ENCODE data around the gene SULT1C2. TPM values are rescaled to one million over a fixed set of nuclear protein-coding genes. Genes with fewer than 3 reads are reported as not detected.

Gene SULT1C2
- total RNA-seq, 1 experiment from 2014 or later, result 3.9 TPM

DNA sequence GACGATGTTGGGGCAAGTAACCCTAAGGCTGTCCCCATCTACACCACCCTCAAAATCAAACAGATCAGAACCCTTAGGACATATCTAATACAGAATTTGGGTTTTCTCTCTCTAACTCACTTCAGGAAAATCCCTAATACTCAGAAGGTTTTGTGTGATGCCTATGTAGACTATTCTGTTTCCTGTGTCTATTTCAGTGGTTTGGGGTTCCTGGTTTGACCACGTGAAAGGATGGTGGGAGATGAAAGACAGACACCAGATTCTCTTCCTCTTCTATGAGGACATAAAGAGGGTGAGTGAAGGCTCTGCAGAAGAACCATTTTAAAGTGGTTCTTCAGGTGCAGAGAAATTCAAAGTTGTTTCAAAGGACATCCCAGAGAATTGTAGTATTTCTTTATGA, 16.3 kb downstream of the SULT1C2 start:
- Histone ChIP-seq H3K9me3 (ENCODE audit: control insufficient read depth in 1 of 2, insufficient read depth in 1 of 2, low read depth in 1 of 2, low read length in 2 of 2) (no peaks in the 10 kb centered on the region), H4K20me1 (ENCODE audit: insufficient read depth) (no peaks in the 10 kb centered on the region), H3K4me3 (replicated peaks in 1 of 2; ENCODE audit: low read depth in 1 of 2, low read length in 2 of 2) (no peak overlapping the region), H3K4me2 (ENCODE audit: low read length) (no peak overlapping the region), H3K9me2 (ENCODE audit: insufficient read depth) (no peaks in the 10 kb centered on the region), H3K4me1 (ENCODE audit: control insufficient read depth in 1 of 2, insufficient read depth in 2 of 2, low read length in 2 of 2) (no peaks in the 10 kb centered on the region), H3K79me2 (ENCODE audit: insufficient read depth, low read length) (no peaks in the 10 kb centered on the region), H3K27me3 (ENCODE audit: insufficient read depth, low read length) (no peaks in the 10 kb centered on the region), H2AFZ (ENCODE audit: low read depth, low read length, poor library complexity, severe bottlenecking) (no peak overlapping the region), H3K36me3 (ENCODE audit: control insufficient read depth in 1 of 2, insufficient read depth in 2 of 2, low read length in 2 of 2) (no peaks in the 10 kb centered on the region), H3K9ac (ENCODE audit: low read length) (no peak overlapping the region), H3K27ac (ENCODE audit: low read depth, low read length) (no peak overlapping the region)
- BruUV-seq (replicated peaks), result no TSS peak
- intact Hi-C loops (cut with micrococcal nuclease), result no loop called here
- TF ChIP-seq TCF7L2 (IDR thresholded peaks at IDR 0.05; ENCODE audit: borderline replicate concordance, extremely low read depth, insufficient read depth, insufficient read length), result no peak
- TF ChIP-seq, protein P1, sequence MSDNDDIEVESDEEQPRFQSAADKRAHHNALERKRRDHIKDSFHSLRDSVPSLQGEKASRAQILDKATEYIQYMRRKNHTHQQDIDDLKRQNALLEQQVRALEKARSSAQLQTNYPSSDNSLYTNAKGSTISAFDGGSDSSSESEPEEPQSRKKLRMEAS (IDR thresholded peaks at IDR 0.05), result no peak
- no peak for TF ChIP-seq FOSL1 (IDR thresholded peaks at IDR 0.05; ENCODE audit: low read depth)
- TF ChIP-seq, protein P2, sequence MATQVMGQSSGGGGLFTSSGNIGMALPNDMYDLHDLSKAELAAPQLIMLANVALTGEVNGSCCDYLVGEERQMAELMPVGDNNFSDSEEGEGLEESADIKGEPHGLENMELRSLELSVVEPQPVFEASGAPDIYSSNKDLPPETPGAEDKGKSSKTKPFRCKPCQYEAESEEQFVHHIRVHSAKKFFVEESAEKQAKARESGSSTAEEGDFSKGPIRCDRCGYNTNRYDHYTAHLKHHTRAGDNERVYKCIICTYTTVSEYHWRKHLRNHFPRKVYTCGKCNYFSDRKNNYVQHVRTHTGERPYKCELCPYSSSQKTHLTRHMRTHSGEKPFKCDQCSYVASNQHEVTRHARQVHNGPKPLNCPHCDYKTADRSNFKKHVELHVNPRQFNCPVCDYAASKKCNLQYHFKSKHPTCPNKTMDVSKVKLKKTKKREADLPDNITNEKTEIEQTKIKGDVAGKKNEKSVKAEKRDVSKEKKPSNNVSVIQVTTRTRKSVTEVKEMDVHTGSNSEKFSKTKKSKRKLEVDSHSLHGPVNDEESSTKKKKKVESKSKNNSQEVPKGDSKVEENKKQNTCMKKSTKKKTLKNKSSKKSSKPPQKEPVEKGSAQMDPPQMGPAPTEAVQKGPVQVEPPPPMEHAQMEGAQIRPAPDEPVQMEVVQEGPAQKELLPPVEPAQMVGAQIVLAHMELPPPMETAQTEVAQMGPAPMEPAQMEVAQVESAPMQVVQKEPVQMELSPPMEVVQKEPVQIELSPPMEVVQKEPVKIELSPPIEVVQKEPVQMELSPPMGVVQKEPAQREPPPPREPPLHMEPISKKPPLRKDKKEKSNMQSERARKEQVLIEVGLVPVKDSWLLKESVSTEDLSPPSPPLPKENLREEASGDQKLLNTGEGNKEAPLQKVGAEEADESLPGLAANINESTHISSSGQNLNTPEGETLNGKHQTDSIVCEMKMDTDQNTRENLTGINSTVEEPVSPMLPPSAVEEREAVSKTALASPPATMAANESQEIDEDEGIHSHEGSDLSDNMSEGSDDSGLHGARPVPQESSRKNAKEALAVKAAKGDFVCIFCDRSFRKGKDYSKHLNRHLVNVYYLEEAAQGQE (IDR thresholded peaks at IDR 0.05; ENCODE audit: low read depth), result no peak
- DNase-seq (ENCODE audit: low read depth, low spot score) (no peak), ATAC-seq (no peak)
- RAD21 ChIA-PET (ENCODE audit: low non-redundant PET in 1 of 2, low total read pairs in 2 of 2, uncharacterized antibody in 2 of 2, unreplicated experiment in 2 of 2), result no interaction called here
- CTCF ChIA-PET, result no interaction called here
- POLR2A ChIA-PET, result no interaction called here

DNA sequence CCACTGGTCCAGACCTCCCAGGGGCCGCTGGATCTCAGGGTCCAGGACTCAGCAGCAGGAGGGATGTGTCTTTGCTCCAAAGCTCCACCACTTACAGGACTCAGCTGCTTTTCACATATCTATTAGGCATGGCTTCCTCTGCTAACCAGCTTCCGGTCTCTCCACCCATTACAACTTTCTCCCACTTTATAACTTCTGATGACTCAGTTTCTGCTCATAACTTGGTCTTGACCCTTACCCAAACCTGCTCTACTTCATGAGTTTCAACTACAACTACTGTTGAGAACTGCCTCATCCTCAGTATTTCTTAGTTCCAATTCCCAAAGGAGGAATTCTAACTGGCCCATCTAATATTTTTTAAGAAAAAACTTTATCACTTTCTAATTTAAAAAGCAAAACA, 17.2 kb downstream of the SULT1C2 start:
- ChIA-PET POLR2A (no interaction called here), CTCF (no interaction called here), RAD21 (ENCODE audit: low non-redundant PET in 1 of 2, low total read pairs in 2 of 2, uncharacterized antibody in 2 of 2, unreplicated experiment in 2 of 2) (no interaction called here)
- no peak overlapping the region for H3K4me2 ChIP-seq (ENCODE audit: low read length)
- no peak overlapping the region for H2AFZ ChIP-seq (ENCODE audit: low read depth, low read length, poor library complexity, severe bottlenecking)
- no peaks in the 10 kb centered on the region for H3K9me3 ChIP-seq (ENCODE audit: control insufficient read depth in 1 of 2, insufficient read depth in 1 of 2, low read depth in 1 of 2, low read length in 2 of 2)
- H3K9ac ChIP-seq (ENCODE audit: low read length), result no peak overlapping the region
- H3K27me3 ChIP-seq (ENCODE audit: insufficient read depth, low read length), result no peaks in the 10 kb centered on the region
- TF ChIP-seq TCF7L2 (IDR thresholded peaks at IDR 0.05; ENCODE audit: borderline replicate concordance, extremely low read depth, insufficient read depth, insufficient read length), result no peak
- no peak for TF ChIP-seq ZFX (IDR thresholded peaks at IDR 0.05)
- TF ChIP-seq POLR2AphosphoS5 (IDR thresholded peaks at IDR 0.05; ENCODE audit: low read depth, low read length), result no peak
- no peak for TF ChIP-seq CEBPB (IDR thresholded peaks at IDR 0.05; ENCODE audit: low read depth)
- TF ChIP-seq SIN3A (IDR thresholded peaks at IDR 0.05; ENCODE audit: low read depth), result no peak
- no peak for TF ChIP-seq SRF (IDR thresholded peaks at IDR 0.05; ENCODE audit: low read depth)
- BruUV-seq (replicated peaks), result no TSS peak
- no peaks in the 10 kb centered on the region for H3K9me2 ChIP-seq (ENCODE audit: insufficient read depth)
- H3K4me1 ChIP-seq (ENCODE audit: control insufficient read depth in 1 of 2, insufficient read depth in 2 of 2, low read length in 2 of 2), result no peaks in the 10 kb centered on the region
- H3K4me3 ChIP-seq (replicated peaks in 1 of 2; ENCODE audit: low read depth in 1 of 2, low read length in 2 of 2), result no peak overlapping the region
- intact Hi-C loops (cut with micrococcal nuclease), result no loop called here
- no peak for ATAC-seq
- no peaks in the 10 kb centered on the region for H3K36me3 ChIP-seq (ENCODE audit: control insufficient read depth in 1 of 2, insufficient read depth in 2 of 2, low read length in 2 of 2)
- H3K27ac ChIP-seq (ENCODE audit: low read depth, low read length), result no peak overlapping the region
- no peaks in the 10 kb centered on the region for H3K79me2 ChIP-seq (ENCODE audit: insufficient read depth, low read length)
- no peaks in the 10 kb centered on the region for H4K20me1 ChIP-seq (ENCODE audit: insufficient read depth)
- DNase-seq (ENCODE audit: low read depth, low spot score), result no peak
